ENCODE measurements around the gene NKPD1. TPM values are rescaled to one million over a fixed set of nuclear protein-coding genes. Genes with fewer than 3 reads are reported as not detected.
A peak's percentile ranks its signal among the peaks of the same experiment; 100 is the strongest.

Gene NKPD1
- total and polyA plus RNA-seq, 10 of the 15 experiments (the other 5 are each of a cell fraction or from before 2014, with no cell fraction given) = 0.05 to 0.18 (median 0.06) TPM; not detected in 7

DNA sequence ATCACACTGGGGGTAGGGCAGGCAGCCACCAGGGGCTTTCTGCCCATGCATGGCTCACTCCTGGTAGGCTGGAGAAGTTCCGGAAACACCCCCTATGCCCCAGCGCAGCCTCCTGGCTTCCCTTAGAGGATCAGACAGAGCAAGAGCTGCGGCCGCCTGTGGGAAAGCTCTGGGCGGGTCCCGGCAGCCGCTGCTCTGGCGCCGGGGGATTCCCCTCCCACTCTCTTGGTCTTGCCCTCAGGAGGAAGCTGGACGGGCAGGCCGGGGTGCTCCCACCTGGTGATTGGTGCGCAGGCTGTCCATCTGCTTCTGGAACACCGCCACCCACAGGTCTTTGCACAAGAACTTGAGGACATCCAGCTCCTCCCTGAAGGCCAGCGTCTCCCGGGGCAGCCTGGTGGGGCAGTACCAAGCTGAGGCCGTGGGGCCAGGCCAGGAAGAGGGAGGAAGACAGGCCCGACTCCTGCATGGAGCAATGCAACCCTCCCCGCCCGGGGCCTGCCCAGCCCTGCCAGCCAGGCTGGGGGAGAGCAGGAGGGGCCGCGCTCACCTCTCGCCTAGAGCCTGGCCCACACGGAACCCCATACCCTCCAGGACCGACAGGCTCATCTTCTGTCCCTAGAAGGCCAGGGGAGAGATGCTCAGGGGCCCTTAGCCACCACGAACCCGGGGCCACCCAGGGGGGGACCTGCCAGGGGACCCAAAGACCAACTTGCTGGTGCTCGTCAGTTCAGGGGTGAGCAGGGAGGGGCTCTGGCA, 4.0 kb upstream of the NKPD1 start:
- DNase-seq (ENCODE audit: low read depth, low spot score) (peak; percentile 64), ATAC-seq (peak; percentile 92), FAIRE-seq (peak; percentile 87)
- H3K27ac ChIP-seq (ENCODE audit: control insufficient read depth, insufficient read depth) = peak overlapping the region; percentile 64; the same call in 1 of the 2 replicates
- peak overlapping the region; percentile 12 for H3K4me2 ChIP-seq (ENCODE audit: control insufficient read depth, insufficient read depth)
- no peaks in the 10 kb centered on the region for H3K9me3 ChIP-seq (replicated peaks; ENCODE audit: control insufficient read depth, insufficient read depth, low read length)
- no peaks in the 10 kb centered on the region for H3K36me3 ChIP-seq (ENCODE audit: control insufficient read depth in 2 of 2, insufficient read depth in 2 of 2, low read length in 1 of 2)
- H4K20me1 ChIP-seq (ENCODE audit: control insufficient read depth, insufficient read depth) = no peaks in the 10 kb centered on the region
- peaks cover 18% of the 10 kb centered on the region for H3K4me1 ChIP-seq (ENCODE audit: control insufficient read depth, insufficient read depth, low read length)
- no peaks in the 10 kb centered on the region for H3K79me2 ChIP-seq (ENCODE audit: control insufficient read depth, insufficient read depth, low read length)
- ChIA-PET CTCF (interaction anchor here (0.6 to 1.9 kb wide), 12 partner anchors 14 to 162 kb away, joined by 3 to 18 read pairs (median 4); partner anchors contain the start of genes BLOC1S3 and TRAPPC6A), RAD21 (ENCODE audit: unreplicated experiment) (interaction anchor here (0.8 to 2.8 kb wide), 10 partner anchors 11 to 148 kb away, joined by 3 to 19 read pairs (median 6); partner anchors contain the start of genes BLOC1S3, PPP1R37 and TRAPPC6A), POLR2A (interaction anchor here (1.0 to 3.0 kb wide), 6 partner anchors 9 to 125 kb away, joined by 3 to 26 read pairs (median 6); partner anchors contain the start of genes BLOC1S3 and TRAPPC6A), SMC1A (ENCODE audit: uncharacterized antibody, unreplicated experiment) (interaction anchor here (0.5 to 2.6 kb wide), 12 partner anchors 13 to 209 kb away, joined by 3 to 17 read pairs (median 3); partner anchors contain the start of genes BLOC1S3, PPP1R37 and TRAPPC6A)
- H3K27me3 ChIP-seq (replicated peaks in 1 of 2; ENCODE audit: control insufficient read depth in 2 of 2, insufficient read depth in 2 of 2, low read length in 1 of 2) = no peaks in the 10 kb centered on the region; a peak in 1 of 4 replicates
- in situ Hi-C loops (cut with MboI) = no loop called here
- WGBS (ENCODE audit: insufficient coverage, insufficient replicate concordance, low lambda C conversion rate, missing lambda C conversion rate) = 26% methylated on average over 27 of the region's 27 CpGs
- no TSS peak for BruUV-seq (replicated peaks)
- intact Hi-C loops (cut with micrococcal nuclease; ENCODE audit: unreplicated experiment) = loop anchor here (1.0 kb wide), 1 partner anchor 27 kb away; no protein-coding TSS in a partner anchor
- peak overlapping the region; percentile 48; the same call in 1 of the 2 replicates for H3K9ac ChIP-seq (ENCODE audit: control insufficient read depth, insufficient read depth, low read length)
- peak overlapping the region; percentile 67 for H2AFZ ChIP-seq (ENCODE audit: control insufficient read depth, low read depth, low read length)
- no peak overlapping the region for H3K4me3 ChIP-seq
- TF ChIP-seq EED (IDR thresholded peaks at IDR 0.05; ENCODE audit: low read depth) (0 out of 2 replicates have a peak, but pooled peaks have one; percentile 52), EGR1 (IDR thresholded peaks at IDR 0.05; ENCODE audit: borderline replicate concordance in 1 of 2, low read depth in 2 of 2, low read length in 2 of 2) (peak in 1 of 2 experiments; percentile 65; a peak in 1 of 3 replicates), IKZF2 (IDR thresholded peaks at IDR 0.05) (peak; percentile 41; a peak in 2 of 4 replicates), NFIC (IDR thresholded peaks at IDR 0.05; ENCODE audit: low read depth, low read length) (no peak), CHD2 (IDR thresholded peaks at IDR 0.05; ENCODE audit: borderline replicate concordance, low read depth, low read length) (0 out of 2 replicates have a peak, but pooled peaks have one; percentile 6), MXI1 (IDR thresholded peaks at IDR 0.05; ENCODE audit: low read depth, low read length) (peak; percentile 17; the same call in 1 of the 2 replicates), IKZF1 (conservative IDR thresholded peaks at IDR 0.05) (peak; percentile 74), NR2C1 (IDR thresholded peaks at IDR 0.05) (no peak), CHD1 (IDR thresholded peaks at IDR 0.05; ENCODE audit: low read depth, low read length) (no peak)
- TF ChIP-seq, protein P1, sequence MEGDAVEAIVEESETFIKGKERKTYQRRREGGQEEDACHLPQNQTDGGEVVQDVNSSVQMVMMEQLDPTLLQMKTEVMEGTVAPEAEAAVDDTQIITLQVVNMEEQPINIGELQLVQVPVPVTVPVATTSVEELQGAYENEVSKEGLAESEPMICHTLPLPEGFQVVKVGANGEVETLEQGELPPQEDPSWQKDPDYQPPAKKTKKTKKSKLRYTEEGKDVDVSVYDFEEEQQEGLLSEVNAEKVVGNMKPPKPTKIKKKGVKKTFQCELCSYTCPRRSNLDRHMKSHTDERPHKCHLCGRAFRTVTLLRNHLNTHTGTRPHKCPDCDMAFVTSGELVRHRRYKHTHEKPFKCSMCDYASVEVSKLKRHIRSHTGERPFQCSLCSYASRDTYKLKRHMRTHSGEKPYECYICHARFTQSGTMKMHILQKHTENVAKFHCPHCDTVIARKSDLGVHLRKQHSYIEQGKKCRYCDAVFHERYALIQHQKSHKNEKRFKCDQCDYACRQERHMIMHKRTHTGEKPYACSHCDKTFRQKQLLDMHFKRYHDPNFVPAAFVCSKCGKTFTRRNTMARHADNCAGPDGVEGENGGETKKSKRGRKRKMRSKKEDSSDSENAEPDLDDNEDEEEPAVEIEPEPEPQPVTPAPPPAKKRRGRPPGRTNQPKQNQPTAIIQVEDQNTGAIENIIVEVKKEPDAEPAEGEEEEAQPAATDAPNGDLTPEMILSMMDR (IDR thresholded peaks at IDR 0.05 in 2 of 3, conservative IDR thresholded peaks at IDR 0.05 in 1 of 3; ENCODE audit: control insufficient read depth in 2 of 3, extremely low read depth in 1 of 3, insufficient read depth in 1 of 3, low read depth in 3 of 3, low read length in 3 of 3) = peak; percentile 8 to 33 (median 32); a peak in 3 of 6 replicates
- TF ChIP-seq, protein P2, sequence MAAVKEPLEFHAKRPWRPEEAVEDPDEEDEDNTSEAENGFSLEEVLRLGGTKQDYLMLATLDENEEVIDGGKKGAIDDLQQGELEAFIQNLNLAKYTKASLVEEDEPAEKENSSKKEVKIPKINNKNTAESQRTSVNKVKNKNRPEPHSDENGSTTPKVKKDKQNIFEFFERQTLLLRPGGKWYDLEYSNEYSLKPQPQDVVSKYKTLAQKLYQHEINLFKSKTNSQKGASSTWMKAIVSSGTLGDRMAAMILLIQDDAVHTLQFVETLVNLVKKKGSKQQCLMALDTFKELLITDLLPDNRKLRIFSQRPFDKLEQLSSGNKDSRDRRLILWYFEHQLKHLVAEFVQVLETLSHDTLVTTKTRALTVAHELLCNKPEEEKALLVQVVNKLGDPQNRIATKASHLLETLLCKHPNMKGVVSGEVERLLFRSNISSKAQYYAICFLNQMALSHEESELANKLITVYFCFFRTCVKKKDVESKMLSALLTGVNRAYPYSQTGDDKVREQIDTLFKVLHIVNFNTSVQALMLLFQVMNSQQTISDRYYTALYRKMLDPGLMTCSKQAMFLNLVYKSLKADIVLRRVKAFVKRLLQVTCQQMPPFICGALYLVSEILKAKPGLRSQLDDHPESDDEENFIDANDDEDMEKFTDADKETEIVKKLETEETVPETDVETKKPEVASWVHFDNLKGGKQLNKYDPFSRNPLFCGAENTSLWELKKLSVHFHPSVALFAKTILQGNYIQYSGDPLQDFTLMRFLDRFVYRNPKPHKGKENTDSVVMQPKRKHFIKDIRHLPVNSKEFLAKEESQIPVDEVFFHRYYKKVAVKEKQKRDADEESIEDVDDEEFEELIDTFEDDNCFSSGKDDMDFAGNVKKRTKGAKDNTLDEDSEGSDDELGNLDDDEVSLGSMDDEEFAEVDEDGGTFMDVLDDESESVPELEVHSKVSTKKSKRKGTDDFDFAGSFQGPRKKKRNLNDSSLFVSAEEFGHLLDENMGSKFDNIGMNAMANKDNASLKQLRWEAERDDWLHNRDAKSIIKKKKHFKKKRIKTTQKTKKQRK (IDR thresholded peaks at IDR 0.05; ENCODE audit: low read depth, low read length) = no peak
- TF ChIP-seq, protein P3, sequence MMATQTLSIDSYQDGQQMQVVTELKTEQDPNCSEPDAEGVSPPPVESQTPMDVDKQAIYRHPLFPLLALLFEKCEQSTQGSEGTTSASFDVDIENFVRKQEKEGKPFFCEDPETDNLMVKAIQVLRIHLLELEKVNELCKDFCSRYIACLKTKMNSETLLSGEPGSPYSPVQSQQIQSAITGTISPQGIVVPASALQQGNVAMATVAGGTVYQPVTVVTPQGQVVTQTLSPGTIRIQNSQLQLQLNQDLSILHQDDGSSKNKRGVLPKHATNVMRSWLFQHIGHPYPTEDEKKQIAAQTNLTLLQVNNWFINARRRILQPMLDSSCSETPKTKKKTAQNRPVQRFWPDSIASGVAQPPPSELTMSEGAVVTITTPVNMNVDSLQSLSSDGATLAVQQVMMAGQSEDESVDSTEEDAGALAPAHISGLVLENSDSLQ (IDR thresholded peaks at IDR 0.05) = peak; percentile 95
